CD4-positive, alpha-beta memory T cell (primary cell): ENCODE data around the gene IFNG-AS1. TPM values are rescaled to one million over a fixed set of nuclear protein-coding genes. Genes with fewer than 3 reads are reported as not detected.

Source experiments
- CTCF ChIA-PET: fragments of 350-600 bp; sonication (Branson Sonifier 250); formaldehyde crosslinking; loops from one replicate; lab custom pipeline; 2021; ENCODE audit warnings: inconsistent platforms; ENCODE audit not compliant: partially characterized antibody; lab: Charles Lee
- POLR2A ChIA-PET: fragments of 350-600 bp; sonication (Branson Sonifier 250); formaldehyde crosslinking; loops from one replicate; lab custom pipeline; 2021; ENCODE audit not compliant: partially characterized antibody; lab: Charles Lee
- DNase-seq, 5 donors: peaks; one replicate each; pipeline versions ENCODE4 v3.0.0 to v3.0.0-alpha.2; 2020 to 2022; ENCODE audit warnings: mixed read lengths in 1 of 5
- H3K27ac ChIP-seq: one replicate; pipeline ENCODE4 v1.7.0; 2013; ENCODE audit warnings: low read depth, low read length
- H3K27me3 ChIP-seq: 2 replicates; pipeline ENCODE4 v1.7.0; 2013; ENCODE audit warnings: mild to moderate bottlenecking, low read length, moderate library complexity; ENCODE audit not compliant: insufficient read depth
- H3K36me3 ChIP-seq: 2 replicates; pipeline ENCODE4 v1.7.0; 2013; ENCODE audit warnings: mild to moderate bottlenecking, low read length, moderate library complexity; ENCODE audit not compliant: insufficient read depth
- H3K4me1 ChIP-seq: 2 replicates; pipeline ENCODE4 v1.7.0; 2013; ENCODE audit warnings: mild to moderate bottlenecking, low read length, moderate library complexity; ENCODE audit not compliant: insufficient read depth
- H3K4me3 ChIP-seq, 2 donors: one replicate each; pipeline ENCODE4 v1.7.0; 2013; ENCODE audit warnings: low read length in 2 of 2, mild to moderate bottlenecking in 1 of 2
- H3K9me3 ChIP-seq, 2 donors: one replicate each; pipeline ENCODE4 v1.7.0; 2013; ENCODE audit warnings: low read length in 2 of 2, control low read depth in 1 of 2; ENCODE audit not compliant: control insufficient read depth in 1 of 2
- H3K27ac Mint-ChIP-seq, 7 donors: one replicate each; pipeline ENCODE4 v1.8.0; 2020 to 2021; ENCODE audit warnings: mixed read lengths in 7 of 7, mild to moderate bottlenecking in 6 of 7, inconsistent platforms in 3 of 7, moderate library complexity in 3 of 7
- H3K27me3 Mint-ChIP-seq, 2 donors: one replicate each; pipeline ENCODE4 v1.8.0; 2020 to 2021; ENCODE audit warnings: mixed read lengths in 2 of 2
- H3K36me3 Mint-ChIP-seq, 2 donors: one replicate each; pipeline ENCODE4 v1.8.0; 2020 to 2021; ENCODE audit warnings: mixed read lengths in 2 of 2, inconsistent platforms in 1 of 2, mild to moderate bottlenecking in 1 of 2
- H3K4me1 Mint-ChIP-seq, 4 donors: one replicate each; pipeline ENCODE4 v1.8.0; 2020 to 2021; ENCODE audit warnings: mixed read lengths in 4 of 4, mild to moderate bottlenecking in 1 of 4
- H3K4me3 Mint-ChIP-seq, 8 donors: one replicate each; pipeline ENCODE4 v1.8.0; 2020 to 2021; ENCODE audit warnings: mixed read lengths in 8 of 8, mild to moderate bottlenecking in 7 of 8, moderate library complexity in 6 of 8, inconsistent platforms in 3 of 8
- H3K9me3 Mint-ChIP-seq, 8 donors: one replicate each; pipeline ENCODE4 v1.8.0; 2020 to 2021; ENCODE audit warnings: mixed read lengths in 8 of 8, mild to moderate bottlenecking in 5 of 8, inconsistent platforms in 3 of 8, moderate library complexity in 1 of 8
- intact Hi-C: fragments of 100-400 bp; cut with micrococcal nuclease; formaldehyde crosslinking; loops from one replicate; pipeline ENCODE4 v1.15.1; 2023
- polyA plus RNA-seq, 2 donors: library from polyadenylated mRNA; unstranded; fragments of 300-500 nt; fragmentation: Illumina TruSeq; gene quantifications; one replicate each; pipeline ENCODE4 v1.2.3, GENCODE V29; 2021
- total RNA-seq, 2 experiments: library from RNA; stranded (reverse); gene quantifications; one replicate each; pipeline ENCODE4 v1.2.3, GENCODE V29; 2021

Gene IFNG-AS1
- total RNA-seq (10 to 100 TPM; 11.7 to 14.5 TPM), polyA plus RNA-seq (10 to 100 TPM in 1 of 2 donors, 1 to 10 TPM in 1; 4.6 to 11.3 TPM)

DNA sequence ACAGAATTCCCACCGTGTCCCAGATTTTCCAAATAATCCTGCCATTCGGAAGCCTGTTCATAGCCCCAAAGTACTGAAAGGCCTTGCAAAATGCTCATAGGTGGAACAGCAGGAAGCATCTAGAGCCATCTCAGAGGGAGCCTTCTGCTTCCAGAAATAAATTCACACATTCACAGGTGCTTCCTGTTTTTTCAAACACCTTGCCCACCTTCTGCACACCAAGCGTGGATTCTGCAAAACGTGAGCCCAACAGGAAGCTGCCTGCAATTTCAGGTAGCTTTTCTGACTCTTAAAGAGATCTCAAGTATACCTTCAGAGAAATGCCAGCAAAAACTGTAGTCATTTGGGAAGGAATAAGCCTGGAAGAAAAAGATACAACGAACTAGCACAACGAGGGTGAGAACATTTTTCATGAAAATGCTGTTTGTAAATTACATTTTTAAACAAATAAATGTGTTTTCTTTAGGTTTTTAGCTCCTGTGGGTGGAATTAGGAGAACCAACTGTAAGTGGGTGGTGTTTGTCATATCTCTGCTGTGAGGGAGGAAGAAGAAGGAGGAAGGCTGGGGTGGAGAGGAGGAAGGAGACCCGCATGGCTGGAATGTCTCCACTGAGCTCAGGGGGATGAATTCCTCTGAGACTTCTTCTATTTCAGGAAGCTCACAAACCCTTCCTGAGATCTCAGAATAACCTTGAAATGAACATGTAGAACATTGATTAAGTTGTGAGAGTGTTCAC lies at the start of gene IFNG-AS1:
Gene IFNG-AS1, plus strand, starts transcription at position 264 of the 737 bp plus-strand sequence.
- H3K4me1 ChIP-seq: peaks cover 53% of the 10 kb centered on the region
- H3K36me3 Mint-ChIP-seq: peaks cover 3 to 6% of the 10 kb centered on the region in 2 donors

DNA sequence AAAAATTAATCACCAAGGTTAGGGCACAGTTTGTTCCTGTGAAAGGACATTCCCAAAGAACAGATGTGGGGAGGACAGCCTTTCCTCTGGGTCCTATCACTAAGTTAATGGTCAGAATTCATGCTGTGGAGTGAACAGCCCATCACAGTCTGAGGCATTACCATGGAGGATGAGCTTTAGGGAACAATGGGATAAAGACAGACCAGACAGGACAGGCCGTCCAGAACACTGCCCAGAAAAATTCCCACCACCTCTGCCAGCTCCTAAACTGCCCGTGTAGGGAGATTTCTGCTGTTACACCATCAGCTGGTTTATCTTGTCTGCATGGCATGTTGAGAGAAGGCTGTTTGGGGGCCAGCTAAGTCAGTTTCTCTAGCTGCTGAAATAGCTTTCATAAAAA lies 49.6 kb upstream of the IFNG-AS1 start:
- Mint-ChIP-seq H3K4me1 (peaks cover 3 to 5% (median 4%) of the 10 kb centered on the region in 4 donors), H3K27ac (no peak overlapping the region), H3K36me3 (no peaks in the 10 kb centered on the region), H3K9me3 (no peaks in the 10 kb centered on the region), H3K27me3 (peaks cover 1 to 7% of the 10 kb centered on the region in 2 donors), H3K4me3 (no peak overlapping the region)
- CTCF ChIA-PET: interaction anchor here (0.7 to 7.4 kb wide), 5 partner anchors 274 to 584 kb away, joined by 3 to 301 read pairs (median 4); no protein-coding TSS in a partner anchor
- Histone ChIP-seq H3K9me3 (no peaks in the 10 kb centered on the region), H3K36me3 (no peaks in the 10 kb centered on the region), H3K4me3 (no peak overlapping the region), H3K27me3 (no peaks in the 10 kb centered on the region), H3K4me1 (no peaks in the 10 kb centered on the region), H3K27ac (no peak overlapping the region)
- intact Hi-C loops: loop anchor here (5.0 kb wide), 1 partner anchor 137 kb away; no protein-coding TSS in a partner anchor
- POLR2A ChIA-PET: interaction anchor here (2.4 kb wide), 1 partner anchor 291 kb away, joined by 6 read pairs; the partner anchor contains the start of gene DYRK2
- no peak for DNase-seq

More for the DNA sequence above, at the start of gene IFNG-AS1:
- Mint-ChIP-seq H3K4me1 (peaks cover 22 to 44% (median 38%) of the 10 kb centered on the region in 4 donors), H3K9me3 (peaks cover 0 to 3% (median 0%) of the 10 kb centered on the region in 8 donors), H3K4me3 (peak within 1 kb of the TSS; percentile 82 to 96 (median 84)), H3K27ac (peak within 1 kb of the TSS; percentile 64 to 93 (median 86)), H3K27me3 (no peaks in the 10 kb centered on the region)
- no peaks in the 10 kb centered on the region for H3K9me3 ChIP-seq
- CTCF ChIA-PET: interaction anchor here (0.9 to 2.7 kb wide), 7 partner anchors 10 to 633 kb away, joined by 3 to 9 read pairs (median 3); no protein-coding TSS in a partner anchor
- DNase-seq: peak; percentile 32 to 60 (median 39)
- intact Hi-C loops: no loop called here
- peak within 1 kb of the TSS; percentile 30 to 51 for H3K4me3 ChIP-seq
- POLR2A ChIA-PET: interaction anchor here (0.9 to 1.5 kb wide), 7 partner anchors 10 to 719 kb away, joined by 3 to 4 read pairs (median 3); partner anchors contain the start of gene RAP1B
- H3K27ac ChIP-seq: peak within 1 kb of the TSS; percentile 44
- no peaks in the 10 kb centered on the region for H3K36me3 ChIP-seq
- no peaks in the 10 kb centered on the region for H3K27me3 ChIP-seq

DNA sequence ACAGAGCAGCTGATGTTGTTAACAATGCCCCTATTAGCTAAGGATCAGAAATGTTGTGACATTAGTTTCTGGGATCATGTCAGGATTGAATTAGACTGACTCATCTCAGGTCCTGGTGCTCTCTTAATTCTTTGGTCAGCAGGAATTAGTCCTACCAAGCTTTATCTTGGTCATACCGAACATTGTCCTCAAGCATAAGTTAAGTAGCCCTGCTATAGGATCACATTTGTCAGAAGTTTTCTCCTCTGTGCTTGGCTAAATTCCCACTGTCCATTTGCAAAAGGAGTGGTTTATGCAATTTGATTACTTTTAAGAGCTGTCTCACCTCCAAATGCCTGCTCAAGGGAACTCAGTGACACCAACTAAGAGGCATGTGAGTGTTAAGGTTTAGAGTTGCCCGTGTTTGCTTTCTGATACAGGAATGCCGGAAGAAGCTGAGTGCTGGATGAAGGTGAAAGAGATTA lies 48.4 kb upstream of the IFNG-AS1 start:
- Histone ChIP-seq H3K4me1 (no peaks in the 10 kb centered on the region), H3K9me3 (no peaks in the 10 kb centered on the region), H3K27ac (no peak overlapping the region), H3K36me3 (no peaks in the 10 kb centered on the region), H3K27me3 (no peaks in the 10 kb centered on the region), H3K4me3 (no peak overlapping the region)
- POLR2A ChIA-PET: interaction anchor here (0.7 to 1.8 kb wide), 3 partner anchors 9 to 672 kb away, joined by 3 to 6 read pairs (median 4); partner anchors contain the start of gene CAND1
- no peaks in the 10 kb centered on the region for H3K9me3 Mint-ChIP-seq
- H3K36me3 Mint-ChIP-seq: no peaks in the 10 kb centered on the region
- peaks cover 1 to 5% of the 10 kb centered on the region in 2 donors for H3K27me3 Mint-ChIP-seq
- DNase-seq: no peak
- no peak overlapping the region for H3K4me3 Mint-ChIP-seq
- no peak overlapping the region for H3K27ac Mint-ChIP-seq
- peaks cover 3 to 5% (median 4%) of the 10 kb centered on the region in 4 donors for H3K4me1 Mint-ChIP-seq
- CTCF ChIA-PET: interaction anchor here (1.0 to 7.4 kb wide), 7 partner anchors 13 to 585 kb away, joined by 3 to 301 read pairs (median 5); no protein-coding TSS in a partner anchor
- intact Hi-C loops: loop anchor here (5.0 kb wide), 1 partner anchor 139 kb away; no protein-coding TSS in a partner anchor

DNA sequence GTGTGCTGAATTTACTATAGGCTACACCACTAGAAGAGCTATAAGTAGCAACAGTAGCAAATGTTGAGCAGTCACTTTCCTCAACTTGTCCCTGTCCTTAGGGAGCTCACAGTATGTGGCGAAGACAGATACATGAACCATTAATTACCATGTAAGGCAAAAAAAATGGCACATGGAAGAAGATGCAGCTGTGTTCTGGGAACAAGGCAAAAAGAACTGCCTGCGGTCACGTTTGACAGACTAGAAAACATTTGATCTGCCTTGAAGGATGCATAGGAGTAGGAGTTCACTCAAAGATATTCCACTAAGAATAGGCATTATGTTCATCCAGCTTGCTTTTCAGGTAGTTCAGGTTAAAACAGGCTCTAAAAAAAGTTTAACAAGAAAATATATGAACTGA lies 46.5 kb upstream of the IFNG-AS1 start:
- Histone ChIP-seq H3K4me3 (no peak overlapping the region), H3K27me3 (no peaks in the 10 kb centered on the region), H3K36me3 (no peaks in the 10 kb centered on the region), H3K27ac (no peak overlapping the region), H3K9me3 (no peaks in the 10 kb centered on the region), H3K4me1 (no peaks in the 10 kb centered on the region)
- Mint-ChIP-seq H3K9me3 (no peaks in the 10 kb centered on the region), H3K27me3 (peaks cover 1 to 5% of the 10 kb centered on the region in 2 donors), H3K27ac (no peak overlapping the region), H3K4me3 (no peak overlapping the region), H3K4me1 (peaks cover 3 to 5% (median 4%) of the 10 kb centered on the region in 4 donors), H3K36me3 (no peaks in the 10 kb centered on the region)
- POLR2A ChIA-PET: interaction anchor here (0.6 to 2.2 kb wide), 8 partner anchors 280 to 588 kb away, joined by 3 to 26 read pairs (median 4); partner anchors contain the start of gene DYRK2
- intact Hi-C loops: loop anchor here (1.0 to 5.0 kb wide), 4 partner anchors 140 to 586 kb away; no protein-coding TSS in a partner anchor
- DNase-seq: no peak
- CTCF ChIA-PET: interaction anchor here (0.6 to 7.4 kb wide), 40 partner anchors 9 to 781 kb away, joined by 3 to 301 read pairs (median 4); partner anchors contain the start of genes DYRK2 and IFNG-AS1

DNA sequence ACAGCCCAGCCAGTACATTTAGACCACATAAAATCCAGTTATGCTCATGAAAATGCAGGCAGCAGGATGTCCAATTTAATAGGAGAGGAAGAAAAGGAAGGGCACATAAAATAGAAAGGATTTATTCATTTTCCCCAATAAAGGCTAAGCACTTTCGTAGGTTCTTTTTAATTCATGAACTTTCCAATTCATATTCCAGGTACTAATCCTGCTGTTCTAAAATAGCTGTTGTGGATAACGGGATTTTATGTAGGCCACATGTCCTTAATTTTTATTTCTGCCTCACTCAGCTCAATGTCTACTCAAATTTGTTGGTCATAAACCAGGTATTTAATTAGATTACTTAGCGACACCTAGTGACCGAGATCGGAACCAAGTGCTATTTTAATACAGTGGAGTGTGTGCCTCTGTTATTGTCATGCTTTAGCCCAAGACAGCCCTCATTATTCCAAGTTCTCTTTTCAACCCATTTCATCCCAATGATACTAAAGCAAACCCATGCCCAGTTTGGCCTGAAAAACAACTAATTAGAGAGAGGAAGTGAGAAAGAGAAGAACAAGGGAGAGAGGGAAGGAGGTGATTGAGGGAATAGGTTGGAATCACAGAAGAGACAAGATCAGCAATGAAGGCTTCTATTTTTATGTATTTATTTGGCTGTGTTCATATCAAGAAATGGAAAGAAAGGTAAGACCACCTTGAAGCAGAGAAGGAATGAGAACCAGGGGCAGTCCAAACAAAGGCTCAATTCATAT lies 45.9 kb upstream of the IFNG-AS1 start:
- no peaks in the 10 kb centered on the region for H3K9me3 ChIP-seq
- H3K4me3 Mint-ChIP-seq: no peak overlapping the region
- CTCF ChIA-PET: interaction anchor here (0.6 to 7.4 kb wide), 39 partner anchors 8 to 587 kb away, joined by 3 to 301 read pairs (median 4); partner anchors contain the start of genes DYRK2 and IFNG-AS1
- H3K27me3 Mint-ChIP-seq: peaks cover 1 to 3% of the 10 kb centered on the region in 2 donors
- intact Hi-C loops: loop anchor here (1.0 to 5.0 kb wide), 4 partner anchors 141 to 587 kb away; no protein-coding TSS in a partner anchor
- no peak overlapping the region for H3K4me3 ChIP-seq
- H3K27ac Mint-ChIP-seq: peak overlapping the region in 1 of 7 donors; percentile 37
- no peaks in the 10 kb centered on the region for H3K4me1 ChIP-seq
- no peaks in the 10 kb centered on the region for H3K27me3 ChIP-seq
- H3K36me3 ChIP-seq: no peaks in the 10 kb centered on the region
- H3K36me3 Mint-ChIP-seq: no peaks in the 10 kb centered on the region
- no peak overlapping the region for H3K27ac ChIP-seq
- peaks cover 3 to 5% (median 4%) of the 10 kb centered on the region in 4 donors for H3K4me1 Mint-ChIP-seq
- POLR2A ChIA-PET: interaction anchor here (0.6 to 2.2 kb wide), 8 partner anchors 280 to 589 kb away, joined by 3 to 26 read pairs (median 4); partner anchors contain the start of gene DYRK2
- DNase-seq: peak; percentile 62 to 71 (median 65)
- H3K9me3 Mint-ChIP-seq: no peaks in the 10 kb centered on the region

DNA sequence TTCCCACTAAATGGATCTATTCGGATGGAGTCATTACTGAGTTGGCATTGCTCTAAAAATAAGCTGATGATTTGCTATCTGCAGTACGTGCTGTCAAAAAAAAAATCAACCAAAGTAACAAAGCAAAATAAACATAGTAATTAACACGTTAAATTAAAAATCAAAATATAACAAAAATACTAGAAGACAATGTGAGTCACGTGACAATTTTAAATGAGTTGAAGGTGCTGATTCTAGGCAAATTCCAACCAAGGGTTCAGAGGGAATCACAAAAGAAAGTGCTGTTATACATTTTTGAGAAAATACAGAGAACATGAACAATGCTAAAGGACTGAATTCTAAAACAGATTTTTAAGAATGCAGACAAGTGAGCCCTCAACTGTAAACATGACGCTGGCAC lies 45.2 kb upstream of the IFNG-AS1 start:
- H3K9me3 ChIP-seq: no peaks in the 10 kb centered on the region
- POLR2A ChIA-PET: interaction anchor here (2.2 kb wide), 1 partner anchor 587 kb away, joined by 26 read pairs; no protein-coding TSS in a partner anchor
- H3K4me3 Mint-ChIP-seq: no peak overlapping the region
- H3K9me3 Mint-ChIP-seq: no peaks in the 10 kb centered on the region
- intact Hi-C loops: loop anchor here (5.0 kb wide), 1 partner anchor 142 kb away; no protein-coding TSS in a partner anchor
- no peaks in the 10 kb centered on the region for H3K4me1 ChIP-seq
- no peak overlapping the region for H3K27ac Mint-ChIP-seq
- H3K27ac ChIP-seq: no peak overlapping the region
- H3K36me3 Mint-ChIP-seq: no peaks in the 10 kb centered on the region
- H3K4me1 Mint-ChIP-seq: peaks cover 3 to 5% (median 4%) of the 10 kb centered on the region in 4 donors
- H3K4me3 ChIP-seq: no peak overlapping the region
- no peak for DNase-seq
- H3K27me3 ChIP-seq: no peaks in the 10 kb centered on the region
- CTCF ChIA-PET: interaction anchor here (2.5 to 7.4 kb wide), 3 partner anchors 23 to 588 kb away, joined by 9 to 301 read pairs (median 55); no protein-coding TSS in a partner anchor
- H3K27me3 Mint-ChIP-seq: peaks cover 1 to 2% of the 10 kb centered on the region in 2 donors
- no peaks in the 10 kb centered on the region for H3K36me3 ChIP-seq
